GM12878 (cell line): ENCODE measurements around the gene MBOAT2. TPM values are rescaled to one million over a fixed set of nuclear protein-coding genes. Genes with fewer than 3 reads are reported as not detected.

Experiments used
- ATAC-seq: fragments of 200-7000 bp; cut with Tn5 transposase; 3 replicates; pipeline ENCODE4 v1.9.1; 2020; ENCODE audit warnings: mild to moderate bottlenecking, moderate library complexity
- BruUV-seq: library from RNA; stranded (reverse); fragments of 400-500 nt; replicated peaks from 2 replicates; lab custom pipeline; 2021; lab: Mats Ljungman, UMichigan
- CTCF ChIA-PET: fragments of 300-600 bp; sonication (Branson Sonifier 250); formaldehyde crosslinking; extraction: SDS; loops from one replicate; lab custom pipeline; 2021; ENCODE audit warnings: inconsistent platforms; lab: Yijun Ruan, JAX
- POLR2A ChIA-PET: fragments of 350-600 bp; formaldehyde crosslinking; extraction: SDS; loops from one replicate; lab custom pipeline; 2021; ENCODE audit warnings: inconsistent platforms; lab: Charles Lee
- RAD21 ChIA-PET: fragments of 300-600 bp; sonication (Branson Sonifier 250); formaldehyde crosslinking; loops from one replicate; lab custom pipeline; 2023; ENCODE audit warnings: antibody characterized with exemption; ENCODE audit not compliant: unreplicated experiment; lab: Charles Lee
- SMC1A ChIA-PET: fragments of 300-600 bp; sonication (Branson Sonifier 250); formaldehyde crosslinking; loops from one replicate; lab custom pipeline; 2023; ENCODE audit not compliant: unreplicated experiment, uncharacterized antibody; lab: Charles Lee
- DNase-seq: peaks from one replicate; pipeline ENCODE4 v3.0.0-alpha.2; 2011; ENCODE audit warnings: low read depth, low spot score
- FAIRE-seq: peaks from 3 replicates; lab custom pipeline; 2011; peaks lifted over from hg19 to GRCh38; lab: Jason Lieb, UNC
- H2AFZ ChIP-seq: 2 replicates; pipeline ENCODE4 v1.6.0; 2011; ENCODE audit warnings: low read depth, low read length, control low read depth; ENCODE audit not compliant: control insufficient read depth
- H3K27ac ChIP-seq: 2 replicates; pipeline ENCODE4 v1.5.1; 2011; ENCODE audit warnings: control low read depth; ENCODE audit not compliant: control insufficient read depth, insufficient read depth
- H3K27me3 ChIP-seq, 2 experiments: replicated peaks in 1 of 2; 2 replicates each; pipeline versions ENCODE4 v1.6.0 to v1.6.1; 2011; ENCODE audit warnings: low read length in 1 of 2; ENCODE audit not compliant: control insufficient read depth in 2 of 2, insufficient read depth in 2 of 2
- H3K36me3 ChIP-seq, 2 experiments: 2 replicates each; pipeline ENCODE4 v1.5.1; 2011; ENCODE audit warnings: low read length in 1 of 2; ENCODE audit not compliant: control insufficient read depth in 2 of 2, insufficient read depth in 2 of 2
- H3K4me1 ChIP-seq: 2 replicates; pipeline ENCODE4 v1.6.1; 2011; ENCODE audit warnings: mild to moderate bottlenecking, low read length, moderate library complexity, mixed read lengths; ENCODE audit not compliant: control insufficient read depth, insufficient read depth
- H3K4me2 ChIP-seq: 2 replicates; pipeline ENCODE4 v1.6.0; 2011; ENCODE audit warnings: control low read depth; ENCODE audit not compliant: control insufficient read depth, insufficient read depth
- H3K4me3 ChIP-seq: fragments of 200-600 bp; sonication (generic); 2 replicates; pipeline ENCODE4 v1.5.1; 2016
- H3K79me2 ChIP-seq: 2 replicates; pipeline ENCODE4 v1.6.0; 2011; ENCODE audit warnings: low read length; ENCODE audit not compliant: control insufficient read depth, insufficient read depth
- H3K9ac ChIP-seq: 2 replicates; pipeline ENCODE4 v1.8.0; 2011; ENCODE audit warnings: low read length, control low read depth, mixed read lengths; ENCODE audit not compliant: control insufficient read depth, insufficient read depth
- H3K9me3 ChIP-seq: replicated peaks from 3 replicates; pipeline ENCODE4 v1.5.1; 2011; ENCODE audit warnings: mild to moderate bottlenecking, low read length; ENCODE audit not compliant: control insufficient read depth, insufficient read depth
- H4K20me1 ChIP-seq: 2 replicates; pipeline ENCODE4 v1.6.0; 2011; ENCODE audit not compliant: control insufficient read depth, insufficient read depth
- IKZF1 ChIP-seq: fragments of 450-650 bp; conservative IDR thresholded peaks from 2 replicates; pipeline ENCODE4 v1.6.1; 2017; ENCODE audit warnings: antibody characterized with exemption, mild to moderate bottlenecking
- NFIC ChIP-seq: IDR thresholded peaks from 2 replicates; pipeline ENCODE4 v1.6.1; 2012; ENCODE audit warnings: low read depth, mild to moderate bottlenecking, inconsistent platforms, low read length, moderate library complexity
- NR2C1 ChIP-seq: fragments of 450-650 bp; IDR thresholded peaks from 2 replicates; pipeline ENCODE4 v1.6.1; 2017; ENCODE audit warnings: antibody characterized with exemption, mild to moderate bottlenecking, moderate library complexity
- SMAD5 ChIP-seq: IDR thresholded peaks from 2 replicates; pipeline ENCODE4 v1.6.1; 2016; ENCODE audit warnings: antibody characterized with exemption, low read depth
- ZNF217 ChIP-seq: fragments of 450-650 bp; IDR thresholded peaks from 2 replicates; pipeline ENCODE4 v1.6.1; 2017; ENCODE audit warnings: antibody characterized with exemption, mild to moderate bottlenecking
- ZNF24 ChIP-seq: fragments of 450-650 bp; IDR thresholded peaks from 2 replicates; pipeline ENCODE4 v1.6.1; 2017; ENCODE audit warnings: antibody characterized with exemption, mild to moderate bottlenecking
- WGBS: methylation state at CpG from one replicate; pipeline ENCODE4 v1.1.6; 2016; ENCODE audit warnings: low lambda C conversion rate; ENCODE audit not compliant: insufficient replicate concordance, insufficient coverage; ENCODE audit errors: missing lambda C conversion rate; 5-methylcytosine and 5-hydroxymethylcytosine counted together
- in situ Hi-C: fragments of 300-500 bp; cut with MboI; formaldehyde crosslinking; loops from 9 replicates; pipeline ENCODE4 v1.14.3; 2018; ENCODE audit warnings: mixed read lengths
- intact Hi-C: fragments of 100-400 bp; cut with micrococcal nuclease; formaldehyde crosslinking; loops from one replicate; pipeline ENCODE4 v1.14.2; 2022; ENCODE audit not compliant: unreplicated experiment
- polyA plus RNA-seq, 11 experiments: library from polyadenylated mRNA; depleted of rRNA in 4 of 11; unstranded in 6 of 11; stranded (reverse) in 5 of 11; fragments of >200 nt; fragmentation: Nextera tagmentation in 4 of 11; fragmentation: Illumina TruSeq in 1 of 11; extraction: Ambion mirVana in 4 of 11; extraction: Trizol in 1 of 11; gene quantifications; 1 replicate in 1 of 11; 2 replicates in 10 of 11; pipeline versions ENCODE4 v1.2.1 to v1.2.3, GENCODE V29; 2011 to 2016; ENCODE audit warnings: inconsistent platforms in 2 of 11, missing spikeins in 2 of 11, low read depth in 1 of 11
- total RNA-seq, 4 experiments: library from RNA; depleted of rRNA in 3 of 4; stranded (reverse); fragments of >200 nt in 3 of 4; fragmentation: Illumina TruSeq in 1 of 4; extraction: Trizol in 1 of 4; gene quantifications; 2 replicates each; pipeline versions ENCODE4 v1.2.1 to v1.2.3, GENCODE V29; 2013 to 2021
- TF ChIP-seq, protein P1 (sequence below): fragments of 450-650 bp; IDR thresholded peaks from 2 replicates; pipeline ENCODE4 v1.6.1; 2018; ENCODE audit warnings: borderline replicate concordance, mild to moderate bottlenecking; ENCODE audit not compliant: partially characterized antibody

The MBOAT2 gene
- total and polyA plus RNA-seq, 10 of the 15 experiments (the other 5 are each of a cell fraction or from before 2014, with no cell fraction given), result 0.08 to 40.6 (median 1.8) TPM

DNA sequence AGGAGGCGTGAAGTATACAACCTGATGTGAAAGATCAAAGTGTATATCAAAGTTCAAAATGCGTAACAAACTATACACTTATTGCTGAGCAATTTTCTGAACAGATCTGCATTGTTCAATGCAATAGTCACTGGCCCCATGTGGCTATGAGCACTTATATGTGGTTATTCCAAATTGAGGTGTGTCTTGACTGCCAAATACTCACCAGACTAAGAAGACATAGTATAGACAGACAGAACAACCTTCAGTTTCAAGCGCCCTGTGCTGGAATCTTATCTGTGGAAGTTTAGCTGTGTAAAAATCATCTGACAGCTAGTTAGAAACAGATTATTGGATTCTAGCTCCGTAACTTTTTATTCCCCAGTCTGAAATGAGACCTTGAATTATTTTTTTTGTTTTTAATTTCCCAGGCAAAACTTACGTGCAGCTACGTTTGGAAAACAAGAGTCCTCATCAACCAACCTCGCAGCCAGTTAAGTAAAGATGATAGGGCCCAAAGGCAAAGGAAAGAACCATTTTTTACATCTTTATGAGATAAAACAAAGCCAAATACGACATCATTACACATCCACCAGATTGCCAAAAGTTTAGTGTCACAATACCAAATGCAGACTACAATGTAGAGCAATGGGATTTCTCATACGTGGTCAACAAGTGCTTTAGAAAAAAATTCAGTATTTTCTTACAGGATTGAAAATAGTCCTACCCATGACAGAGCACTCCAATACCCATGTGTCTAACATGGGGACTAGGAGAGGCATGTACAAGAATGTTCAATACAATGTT is 37.2 kb downstream of the MBOAT2 start:
- in situ Hi-C loops, result no loop called here
- H3K79me2 ChIP-seq, result no peaks in the 10 kb centered on the region
- no peak overlapping the region for H2AFZ ChIP-seq
- H3K9me3 ChIP-seq, result no peaks in the 10 kb centered on the region
- intact Hi-C loops, result no loop called here
- H3K4me3 ChIP-seq, result no peak overlapping the region
- no peaks in the 10 kb centered on the region for H4K20me1 ChIP-seq
- ChIA-PET SMC1A (no interaction called here), POLR2A (no interaction called here), CTCF (no interaction called here), RAD21 (no interaction called here)
- no peak overlapping the region for H3K4me2 ChIP-seq
- no peak overlapping the region for H3K9ac ChIP-seq
- WGBS, result 55% methylated on average over 9 of the region's 9 CpGs
- ATAC-seq (no peak), DNase-seq (no peak), FAIRE-seq (no peak)
- no peak overlapping the region for H3K27ac ChIP-seq
- no peaks in the 10 kb centered on the region for H3K27me3 ChIP-seq
- TF ChIP-seq ZNF217 (no peak), SMAD5 (no peak), NR2C1 (no peak), IKZF1 (no peak), NFIC (no peak), ZNF24 (no peak)
- TF ChIP-seq, protein P1, sequence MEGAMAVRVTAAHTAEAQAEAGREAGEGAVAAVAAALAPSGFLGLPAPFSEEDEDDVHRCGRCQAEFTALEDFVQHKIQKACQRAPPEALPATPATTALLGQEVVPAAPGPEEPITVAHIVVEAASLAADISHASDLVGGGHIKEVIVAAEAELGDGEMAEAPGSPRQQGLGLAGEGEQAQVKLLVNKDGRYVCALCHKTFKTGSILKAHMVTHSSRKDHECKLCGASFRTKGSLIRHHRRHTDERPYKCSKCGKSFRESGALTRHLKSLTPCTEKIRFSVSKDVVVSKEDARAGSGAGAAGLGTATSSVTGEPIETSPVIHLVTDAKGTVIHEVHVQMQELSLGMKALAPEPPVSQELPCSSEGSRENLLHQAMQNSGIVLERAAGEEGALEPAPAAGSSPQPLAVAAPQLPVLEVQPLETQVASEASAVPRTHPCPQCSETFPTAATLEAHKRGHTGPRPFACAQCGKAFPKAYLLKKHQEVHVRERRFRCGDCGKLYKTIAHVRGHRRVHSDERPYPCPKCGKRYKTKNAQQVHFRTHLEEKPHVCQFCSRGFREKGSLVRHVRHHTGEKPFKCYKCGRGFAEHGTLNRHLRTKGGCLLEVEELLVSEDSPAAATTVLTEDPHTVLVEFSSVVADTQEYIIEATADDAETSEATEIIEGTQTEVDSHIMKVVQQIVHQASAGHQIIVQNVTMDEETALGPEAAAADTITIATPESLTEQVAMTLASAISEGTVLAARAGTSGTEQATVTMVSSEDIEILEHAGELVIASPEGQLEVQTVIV, result no peak
- no peaks in the 10 kb centered on the region for H3K4me1 ChIP-seq
- no peaks in the 10 kb centered on the region for H3K36me3 ChIP-seq
- no TSS peak for BruUV-seq
